DOHH2 (cell line): Measurements from ENCODE around the gene CFTR.

Experiments used
- H3F3A ChIP-seq: fragments of 200-600 bp; sonication (generic), shearing (Covaris generic); 2 replicates; pipeline ENCODE4 v1.6.0; 2016; ENCODE audit warnings: antibody characterized with exemption, mild to moderate bottlenecking; ENCODE audit not compliant: control insufficient read depth, insufficient read depth
- H3K27ac ChIP-seq: fragments of 200-600 bp; sonication (generic); 2 replicates; pipeline ENCODE4 v1.5.1; 2014; ENCODE audit warnings: low read depth, mild to moderate bottlenecking, low read length, moderate library complexity
- H3K27me3 ChIP-seq: fragments of 200-600 bp; sonication (generic); 2 replicates; pipeline ENCODE4 v1.6.1; 2014; ENCODE audit warnings: mild to moderate bottlenecking, low read length, mixed read lengths; ENCODE audit not compliant: control insufficient read depth
- H3K36me3 ChIP-seq: fragments of 200-600 bp; sonication (generic); 2 replicates; pipeline ENCODE4 v1.6.1; 2014; ENCODE audit warnings: mild to moderate bottlenecking, low read length, moderate library complexity, mixed read lengths; ENCODE audit not compliant: control insufficient read depth
- H3K4me1 ChIP-seq: fragments of 200-600 bp; sonication (generic); 2 replicates; pipeline ENCODE4 v1.6.1; 2014; ENCODE audit warnings: mild to moderate bottlenecking, low read length, mixed read lengths; ENCODE audit not compliant: control insufficient read depth
- H3K4me2 ChIP-seq: fragments of 200-600 bp; sonication (generic); 2 replicates; pipeline ENCODE4 v1.6.0; 2014; ENCODE audit warnings: mild to moderate bottlenecking, low read length, moderate library complexity
- H3K4me3 ChIP-seq: fragments of 200-600 bp; sonication (generic); 2 replicates; pipeline ENCODE4 v1.5.1; 2014; ENCODE audit warnings: mild to moderate bottlenecking, low read length, mixed read lengths
- H3K79me2 ChIP-seq: fragments of 200-600 bp; sonication (generic); 2 replicates; pipeline ENCODE4 v1.6.1; 2014; ENCODE audit warnings: mild to moderate bottlenecking, low read length, mixed read lengths; ENCODE audit not compliant: control insufficient read depth
- H3K9me2 ChIP-seq: fragments of 200-600 bp; sonication (generic); replicated peaks from 2 replicates; pipeline ENCODE4 v1.6.1; 2014; ENCODE audit warnings: mild to moderate bottlenecking, low read length, mixed read lengths; ENCODE audit not compliant: control insufficient read depth
- H3K9me3 ChIP-seq: fragments of 200-600 bp; sonication (generic); 2 replicates; pipeline ENCODE4 v1.6.1; 2014; ENCODE audit warnings: antibody characterized with exemption, low read length, mixed read lengths; ENCODE audit not compliant: control insufficient read depth, insufficient read depth
- H4K20me1 ChIP-seq: fragments of 200-600 bp; sonication (generic); 2 replicates; pipeline ENCODE4 v1.6.0; 2014; ENCODE audit warnings: low read depth, mild to moderate bottlenecking, antibody characterized with exemption, low read length, moderate library complexity; ENCODE audit not compliant: control insufficient read depth, insufficient read depth
- EZH2phosphoT487 ChIP-seq: fragments of 200-600 bp; sonication (generic); IDR thresholded peaks from 2 replicates; pipeline ENCODE4 v1.6.1; 2017; ENCODE audit warnings: borderline replicate concordance, mild to moderate bottlenecking, antibody characterized with exemption, low read length, moderate library complexity, mixed read lengths
- TF ChIP-seq, protein P1 (sequence below): fragments of 200-600 bp; sonication (generic); IDR thresholded peaks from one replicate; pipeline ENCODE4 v1.5.1; 2014; ENCODE audit warnings: antibody characterized with exemption, mild to moderate bottlenecking, low read depth, low read length; ENCODE audit not compliant: poor library complexity, severe bottlenecking

Gene CFTR

DNA sequence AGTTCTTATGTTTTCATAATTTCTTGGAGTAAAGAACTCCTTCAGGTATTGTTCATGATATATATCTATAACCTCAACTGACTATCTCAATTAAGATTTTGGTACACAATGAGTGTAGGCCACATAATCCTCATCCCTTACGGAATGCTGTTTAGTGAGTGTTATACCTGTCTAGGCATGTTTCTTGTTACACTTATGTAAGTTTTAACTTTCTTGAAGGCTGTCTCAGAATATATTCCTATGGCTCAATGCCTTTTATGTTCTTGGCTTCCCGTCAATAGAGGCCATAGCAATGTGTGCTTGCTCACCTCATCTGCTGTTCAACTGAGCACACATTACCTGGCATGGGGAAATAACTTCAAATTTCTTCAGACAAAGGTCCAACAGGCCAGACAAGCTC is 208.3 kb downstream of the CFTR start:
- H3K27ac ChIP-seq: no peak overlapping the region
- no peaks in the 10 kb centered on the region for H3K4me1 ChIP-seq
- H3K27me3 ChIP-seq: no peaks in the 10 kb centered on the region
- H3K9me2 ChIP-seq: no peaks in the 10 kb centered on the region
- H3K36me3 ChIP-seq: no peaks in the 10 kb centered on the region
- H3K4me3 ChIP-seq: no peak overlapping the region
- H4K20me1 ChIP-seq: no peaks in the 10 kb centered on the region
- no peak overlapping the region for H3K4me2 ChIP-seq
- no peaks in the 10 kb centered on the region for H3K79me2 ChIP-seq
- no peak for TF ChIP-seq EZH2phosphoT487
- TF ChIP-seq, protein P1, sequence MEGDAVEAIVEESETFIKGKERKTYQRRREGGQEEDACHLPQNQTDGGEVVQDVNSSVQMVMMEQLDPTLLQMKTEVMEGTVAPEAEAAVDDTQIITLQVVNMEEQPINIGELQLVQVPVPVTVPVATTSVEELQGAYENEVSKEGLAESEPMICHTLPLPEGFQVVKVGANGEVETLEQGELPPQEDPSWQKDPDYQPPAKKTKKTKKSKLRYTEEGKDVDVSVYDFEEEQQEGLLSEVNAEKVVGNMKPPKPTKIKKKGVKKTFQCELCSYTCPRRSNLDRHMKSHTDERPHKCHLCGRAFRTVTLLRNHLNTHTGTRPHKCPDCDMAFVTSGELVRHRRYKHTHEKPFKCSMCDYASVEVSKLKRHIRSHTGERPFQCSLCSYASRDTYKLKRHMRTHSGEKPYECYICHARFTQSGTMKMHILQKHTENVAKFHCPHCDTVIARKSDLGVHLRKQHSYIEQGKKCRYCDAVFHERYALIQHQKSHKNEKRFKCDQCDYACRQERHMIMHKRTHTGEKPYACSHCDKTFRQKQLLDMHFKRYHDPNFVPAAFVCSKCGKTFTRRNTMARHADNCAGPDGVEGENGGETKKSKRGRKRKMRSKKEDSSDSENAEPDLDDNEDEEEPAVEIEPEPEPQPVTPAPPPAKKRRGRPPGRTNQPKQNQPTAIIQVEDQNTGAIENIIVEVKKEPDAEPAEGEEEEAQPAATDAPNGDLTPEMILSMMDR: no peak
- no peaks in the 10 kb centered on the region for H3F3A ChIP-seq
- H3K9me3 ChIP-seq: no peaks in the 10 kb centered on the region

DNA sequence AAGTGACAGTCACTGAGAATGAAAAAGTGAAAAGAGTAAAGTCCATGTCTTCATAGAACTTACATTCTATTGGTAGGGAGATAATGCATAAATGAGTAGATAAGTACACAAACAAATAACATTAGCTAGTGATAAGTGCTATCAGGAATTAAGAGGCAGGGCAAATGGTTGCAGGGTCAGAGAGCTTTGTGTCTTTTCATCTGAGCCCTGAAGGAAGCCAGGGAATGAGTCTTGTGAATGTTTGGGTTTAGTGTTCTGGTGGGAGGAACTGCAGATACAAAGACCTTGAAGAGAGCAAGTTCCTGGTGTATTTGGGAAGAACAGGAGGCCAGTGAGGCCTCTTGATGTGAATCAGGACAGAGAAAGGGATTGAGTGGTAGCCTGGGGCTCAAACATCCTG is 209.6 kb downstream of the CFTR start:
- H3K27ac ChIP-seq: no peak overlapping the region
- no peak overlapping the region for H3K4me2 ChIP-seq
- H3K36me3 ChIP-seq: no peaks in the 10 kb centered on the region
- H3K9me2 ChIP-seq: no peaks in the 10 kb centered on the region
- H3K79me2 ChIP-seq: no peaks in the 10 kb centered on the region
- H3K4me3 ChIP-seq: no peak overlapping the region
- H4K20me1 ChIP-seq: no peaks in the 10 kb centered on the region
- no peak for TF ChIP-seq EZH2phosphoT487
- TF ChIP-seq, protein P1: no peak
- H3K4me1 ChIP-seq: no peaks in the 10 kb centered on the region
- no peaks in the 10 kb centered on the region for H3K27me3 ChIP-seq
- no peaks in the 10 kb centered on the region for H3K9me3 ChIP-seq
- H3F3A ChIP-seq: no peaks in the 10 kb centered on the region

DNA sequence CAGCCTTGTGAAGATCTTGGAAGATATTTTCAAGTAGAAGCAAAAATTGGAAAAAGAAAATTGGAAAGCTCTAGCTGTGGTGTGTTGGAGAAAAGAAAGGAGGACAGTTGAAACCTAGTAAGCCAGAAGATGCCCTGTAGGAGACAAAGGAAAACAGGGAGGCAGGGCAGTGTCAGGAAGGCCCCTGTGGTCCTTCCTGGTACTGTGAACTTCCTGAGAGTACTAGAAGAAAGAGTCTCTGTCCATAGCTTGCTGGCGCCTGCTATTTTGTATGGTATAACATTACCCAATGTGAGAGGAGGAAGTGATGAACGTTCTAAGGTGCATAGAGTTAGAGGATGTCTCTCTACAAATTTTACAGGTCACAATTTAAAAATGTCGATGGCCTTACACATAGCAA is 210.3 kb downstream of the CFTR start:
- no peak overlapping the region for H3K27ac ChIP-seq
- no peak overlapping the region for H3K4me3 ChIP-seq
- TF ChIP-seq EZH2phosphoT487: no peak
- TF ChIP-seq, protein P1: no peak
- no peaks in the 10 kb centered on the region for H3K9me3 ChIP-seq
- H3F3A ChIP-seq: no peaks in the 10 kb centered on the region
- H3K27me3 ChIP-seq: no peaks in the 10 kb centered on the region
- H3K9me2 ChIP-seq: no peaks in the 10 kb centered on the region
- no peaks in the 10 kb centered on the region for H4K20me1 ChIP-seq
- H3K4me1 ChIP-seq: no peaks in the 10 kb centered on the region
- no peak overlapping the region for H3K4me2 ChIP-seq
- no peaks in the 10 kb centered on the region for H3K79me2 ChIP-seq
- H3K36me3 ChIP-seq: no peaks in the 10 kb centered on the region

DNA sequence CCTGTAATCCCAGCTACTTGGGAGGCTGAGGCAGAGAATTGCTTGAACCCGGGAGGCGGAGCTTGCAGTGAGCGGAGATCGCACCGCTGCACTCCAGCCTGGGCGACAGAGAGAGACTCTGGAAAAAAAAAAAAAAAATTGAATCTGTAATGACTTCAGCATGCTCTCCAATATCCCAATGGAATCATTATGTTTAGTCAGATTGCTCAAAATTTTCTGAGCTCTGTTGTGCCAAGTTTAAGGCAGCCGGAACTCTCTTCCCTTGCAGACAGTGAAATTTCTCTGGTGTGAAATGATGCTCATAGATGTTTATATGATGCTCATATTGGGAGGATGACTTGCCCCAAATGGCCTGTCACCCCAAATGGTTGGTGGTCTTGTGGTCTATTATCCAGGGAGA is 212.5 kb downstream of the CFTR start:
- H3K36me3 ChIP-seq: no peaks in the 10 kb centered on the region
- H3K27me3 ChIP-seq: no peaks in the 10 kb centered on the region
- no peaks in the 10 kb centered on the region for H3F3A ChIP-seq
- no peaks in the 10 kb centered on the region for H3K9me2 ChIP-seq
- H3K9me3 ChIP-seq: no peaks in the 10 kb centered on the region
- no peaks in the 10 kb centered on the region for H3K4me1 ChIP-seq
- no peak overlapping the region for H3K4me2 ChIP-seq
- H3K79me2 ChIP-seq: no peaks in the 10 kb centered on the region
- no peaks in the 10 kb centered on the region for H4K20me1 ChIP-seq
- H3K27ac ChIP-seq: no peak overlapping the region
- TF ChIP-seq EZH2phosphoT487: no peak
- TF ChIP-seq, protein P1: no peak
- H3K4me3 ChIP-seq: no peak overlapping the region
